Activated CD4-positive, alpha-beta T cell treated with anti-CD3 and anti-CD28 coated beads for 36 hours (primary cell): ENCODE results near the gene NPAS3. TPM values are rescaled to one million over a fixed set of nuclear protein-coding genes. Genes with fewer than 3 reads are reported as not detected.

Experiments used
- ATAC-seq: fragments of 200-7000 bp; cut with Tn5 transposase; one replicate; pipeline ENCODE4 v1.10.0; 2021; ENCODE audit warnings: mild to moderate bottlenecking, moderate library complexity
- CTCF ChIA-PET: fragments of 350-600 bp; sonication (Branson Sonifier 250); formaldehyde crosslinking; loops from one replicate; lab custom pipeline; 2021; ENCODE audit warnings: antibody characterized with exemption; lab: Charles Lee
- POLR2A ChIA-PET: fragments of 350-600 bp; sonication (Branson Sonifier 250); formaldehyde crosslinking; loops from one replicate; lab custom pipeline; 2021; ENCODE audit warnings: antibody characterized with exemption, inconsistent platforms; lab: Charles Lee
- DNase-seq: peaks from one replicate; pipeline ENCODE4 v3.0.0-alpha.2; 2020
- H3K27ac Mint-ChIP-seq: one replicate; pipeline ENCODE4 v1.8.0; 2021; ENCODE audit warnings: mixed read lengths
- H3K27me3 Mint-ChIP-seq: one replicate; pipeline ENCODE4 v1.8.0; 2021; ENCODE audit warnings: mixed read lengths
- H3K36me3 Mint-ChIP-seq: one replicate; pipeline ENCODE4 v1.8.0; 2021; ENCODE audit warnings: low read depth, mixed read lengths
- H3K4me1 Mint-ChIP-seq: one replicate; pipeline ENCODE4 v1.8.0; 2021; ENCODE audit warnings: mixed read lengths
- H3K4me3 Mint-ChIP-seq: one replicate; pipeline ENCODE4 v1.8.0; 2021; ENCODE audit warnings: mild to moderate bottlenecking, moderate library complexity, mixed read lengths
- H3K9me3 Mint-ChIP-seq: one replicate; pipeline ENCODE4 v1.8.0; 2021; ENCODE audit warnings: low read depth, mixed read lengths
- intact Hi-C, 2 experiments: fragments of 100-400 bp; cut with DNase I in 1 of 2; cut with micrococcal nuclease in 1 of 2; formaldehyde crosslinking; loops; one replicate each; pipeline versions ENCODE4 v1.14.2 to v1.15.1; 2022 to 2024; cut with DNase I, micrococcal nuclease
- total RNA-seq, 2 experiments: library from RNA; stranded (reverse); gene quantifications; one replicate each; pipeline ENCODE4 v1.2.3, GENCODE V29; 2021

NPAS3 gene
- total RNA-seq, 2 experiments from 2014 or later: not detected

DNA sequence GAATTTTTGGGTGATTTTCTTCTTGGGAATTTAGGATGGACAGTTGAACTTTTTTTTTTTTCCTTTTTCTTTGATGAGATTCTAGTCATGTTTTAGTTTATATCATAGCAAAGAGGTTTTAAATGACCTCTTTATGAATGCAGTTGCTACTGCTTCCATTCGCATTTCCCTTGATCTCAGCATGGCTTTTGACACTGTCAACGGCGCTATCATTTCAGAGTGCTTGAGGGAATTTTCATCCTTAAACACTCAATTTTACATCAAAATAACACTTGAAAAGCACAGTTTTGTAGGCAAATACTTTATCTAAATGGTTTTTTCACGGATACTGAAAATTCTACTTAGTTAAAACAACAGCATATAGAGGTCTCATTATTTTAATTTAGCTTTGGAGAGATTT lies 195.5 kb downstream of the NPAS3 start:
- Mint-ChIP-seq H3K9me3 (no peaks in the 10 kb centered on the region), H3K4me1 (no peaks in the 10 kb centered on the region), H3K36me3 (no peaks in the 10 kb centered on the region), H3K27me3 (no peaks in the 10 kb centered on the region), H3K27ac (no peak overlapping the region), H3K4me3 (no peak overlapping the region)
- DNase-seq: no peak
- no peak for ATAC-seq
- ChIA-PET CTCF (no interaction called here), POLR2A (no interaction called here)
- intact Hi-C loops: no loop called here

DNA sequence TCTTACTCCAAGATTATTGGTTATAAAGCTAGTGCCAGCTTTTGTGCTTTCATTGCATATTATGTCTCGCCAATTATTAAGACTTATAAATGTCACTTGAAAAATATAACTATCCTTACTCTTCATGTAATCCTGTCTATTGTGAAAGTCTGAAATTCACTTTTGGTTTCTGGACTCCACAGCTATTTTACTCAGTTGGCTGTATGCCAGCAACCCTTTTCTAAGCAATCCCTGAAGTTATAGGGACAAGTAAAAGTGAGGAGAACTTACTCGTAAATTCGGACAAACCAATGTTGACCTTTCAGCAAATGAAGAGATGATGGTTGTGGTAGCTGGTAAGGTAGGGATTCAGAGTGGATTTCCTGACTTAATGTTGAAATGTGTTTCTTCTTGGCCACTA lies 196.3 kb downstream of the NPAS3 start:
- ATAC-seq: no peak
- Mint-ChIP-seq H3K27ac (no peak overlapping the region), H3K4me3 (no peak overlapping the region), H3K4me1 (no peaks in the 10 kb centered on the region), H3K9me3 (no peaks in the 10 kb centered on the region), H3K36me3 (no peaks in the 10 kb centered on the region), H3K27me3 (no peaks in the 10 kb centered on the region)
- DNase-seq: no peak
- intact Hi-C loops: no loop called here
- CTCF ChIA-PET: no interaction called here
- POLR2A ChIA-PET: no interaction called here

DNA sequence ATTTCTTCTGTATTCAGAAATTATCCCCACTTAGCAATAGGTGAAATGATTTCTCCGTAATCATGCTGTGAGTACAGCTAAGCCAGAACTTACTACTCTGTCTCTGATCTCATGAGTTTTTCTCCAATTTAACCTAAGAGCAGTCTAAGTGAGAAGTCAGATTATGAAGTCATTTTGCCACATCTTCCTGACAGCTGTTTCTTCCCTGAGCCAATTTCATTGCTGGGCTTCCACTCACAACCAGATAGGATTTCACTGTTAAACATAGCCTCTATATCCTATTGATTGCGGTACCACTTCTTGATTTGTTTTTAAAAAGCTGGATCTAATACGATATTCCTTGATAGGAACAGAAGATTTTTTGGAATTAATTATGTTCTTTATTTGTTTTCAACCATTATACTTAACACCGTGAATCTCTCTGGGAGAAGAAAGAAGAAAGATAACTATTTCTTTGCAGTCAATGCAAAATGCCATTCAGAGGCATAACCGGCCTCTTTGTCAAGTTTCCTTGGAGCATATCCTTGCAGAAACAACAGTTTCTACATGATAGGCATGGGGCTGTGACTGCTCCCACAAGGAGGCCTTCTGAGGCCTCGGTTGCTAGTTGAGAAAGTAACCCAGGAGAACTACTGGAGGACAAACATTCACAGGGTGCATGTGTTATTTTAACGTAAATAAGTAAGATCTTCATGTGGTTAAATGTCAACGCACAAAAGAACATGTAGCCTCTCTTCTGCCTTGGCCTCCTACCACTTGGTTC lies 212.2 kb downstream of the NPAS3 start:
- Mint-ChIP-seq H3K4me1 (no peaks in the 10 kb centered on the region), H3K36me3 (no peaks in the 10 kb centered on the region), H3K4me3 (no peak overlapping the region), H3K27ac (no peak overlapping the region), H3K27me3 (no peaks in the 10 kb centered on the region), H3K9me3 (peaks cover 7% of the 10 kb centered on the region)
- ChIA-PET POLR2A (no interaction called here), CTCF (no interaction called here)
- DNase-seq (no peak), ATAC-seq (no peak)
- intact Hi-C loops: no loop called here

DNA sequence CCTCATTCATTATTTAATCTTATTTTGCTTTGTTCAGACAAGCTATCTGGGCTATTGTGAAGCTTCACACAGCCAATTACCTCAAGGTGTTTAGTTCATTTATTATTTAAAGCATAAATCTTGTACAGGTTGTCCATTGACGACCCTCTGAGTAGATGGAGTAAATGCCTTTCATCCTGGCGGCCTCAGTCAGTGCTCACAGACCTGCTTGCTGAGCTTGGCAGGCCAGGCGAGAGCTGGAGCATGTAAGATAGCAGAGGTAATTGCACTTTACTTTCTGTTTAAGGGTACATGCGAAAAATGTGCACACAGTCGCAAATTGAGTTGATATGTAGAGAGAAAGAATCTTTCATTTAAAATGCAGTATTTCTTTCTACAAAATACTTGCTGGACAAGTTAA lies 224.4 kb downstream of the NPAS3 start:
- no peak overlapping the region for H3K27ac Mint-ChIP-seq
- no peaks in the 10 kb centered on the region for H3K27me3 Mint-ChIP-seq
- CTCF ChIA-PET: interaction anchor here (0.6 kb wide), 1 partner anchor 1126 kb away, joined by 3 read pairs; no protein-coding TSS in a partner anchor
- no peaks in the 10 kb centered on the region for H3K9me3 Mint-ChIP-seq
- intact Hi-C loops: no loop called here
- POLR2A ChIA-PET: no interaction called here
- DNase-seq (no peak), ATAC-seq (no peak)
- no peaks in the 10 kb centered on the region for H3K36me3 Mint-ChIP-seq
- no peak overlapping the region for H3K4me3 Mint-ChIP-seq
- H3K4me1 Mint-ChIP-seq: no peaks in the 10 kb centered on the region

DNA sequence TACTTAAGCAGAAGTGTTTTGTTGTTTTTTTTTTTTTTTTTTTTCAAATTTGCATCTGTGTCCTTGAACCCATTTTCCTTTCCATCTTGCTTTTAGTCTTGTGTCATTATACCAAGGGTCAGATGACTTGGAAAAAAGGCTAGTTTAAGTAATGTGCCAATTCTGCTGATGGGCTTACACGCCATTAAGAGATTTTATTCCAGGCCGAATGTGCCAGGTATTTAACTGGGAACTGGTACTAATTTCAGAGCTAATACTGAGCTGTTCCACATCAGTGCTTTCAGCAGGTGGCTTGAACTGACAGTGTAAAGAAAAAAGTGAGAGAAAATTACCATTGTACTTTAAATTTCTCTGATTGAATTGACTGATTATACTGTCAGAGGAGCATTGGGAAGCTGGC lies 224.9 kb downstream of the NPAS3 start:
- ChIA-PET POLR2A (no interaction called here), CTCF (interaction anchor here (0.6 kb wide), 2 partner anchors 1126 to 1652 kb away, joined by 3 read pairs; no protein-coding TSS in a partner anchor)
- Mint-ChIP-seq H3K27me3 (no peaks in the 10 kb centered on the region), H3K9me3 (no peaks in the 10 kb centered on the region), H3K4me3 (no peak overlapping the region), H3K36me3 (no peaks in the 10 kb centered on the region), H3K4me1 (no peaks in the 10 kb centered on the region), H3K27ac (no peak overlapping the region)
- DNase-seq (no peak), ATAC-seq (no peak)
- intact Hi-C loops: no loop called here

DNA sequence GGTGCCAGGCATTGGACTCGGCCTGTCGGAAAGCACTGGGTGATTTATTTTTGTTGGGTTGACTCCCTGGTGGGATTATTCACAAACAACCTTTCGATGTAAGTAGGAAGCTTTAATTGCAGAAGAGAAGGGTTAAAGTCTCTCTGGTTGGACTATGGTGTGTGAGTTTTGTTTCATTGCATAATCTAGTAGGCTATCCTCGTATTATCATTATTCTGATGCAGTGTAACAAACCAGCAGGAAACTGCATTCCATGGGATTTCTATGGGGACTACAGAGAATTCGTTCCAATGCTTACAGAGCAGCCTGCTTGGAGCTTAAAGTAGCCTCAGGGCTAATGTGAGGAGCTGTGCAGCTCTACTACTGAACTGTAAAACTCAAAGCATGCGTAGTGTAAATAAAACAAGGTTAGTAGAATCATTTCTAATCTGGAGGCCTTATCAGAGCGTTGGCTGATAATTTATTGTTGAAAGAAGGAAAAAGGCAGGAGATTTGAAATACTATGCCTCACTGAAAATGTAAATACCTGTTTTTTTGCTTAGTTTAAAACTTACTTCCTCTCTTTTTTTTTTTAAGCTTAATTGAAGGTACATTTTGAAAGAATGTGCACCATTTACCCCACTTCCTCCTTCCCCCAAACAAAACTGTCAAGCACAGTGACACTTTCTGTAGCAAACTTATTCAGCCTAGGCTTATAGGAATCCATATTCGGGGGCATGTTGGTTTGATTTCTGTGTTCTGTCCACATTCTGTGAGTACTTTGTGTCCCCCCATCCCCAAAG lies 226.7 kb downstream of the NPAS3 start:
- ChIA-PET POLR2A (no interaction called here), CTCF (no interaction called here)
- Mint-ChIP-seq H3K27ac (no peak overlapping the region), H3K4me3 (no peak overlapping the region), H3K4me1 (no peaks in the 10 kb centered on the region), H3K9me3 (no peaks in the 10 kb centered on the region), H3K27me3 (no peaks in the 10 kb centered on the region), H3K36me3 (no peaks in the 10 kb centered on the region)
- intact Hi-C loops: no loop called here
- DNase-seq (no peak), ATAC-seq (no peak)

DNA sequence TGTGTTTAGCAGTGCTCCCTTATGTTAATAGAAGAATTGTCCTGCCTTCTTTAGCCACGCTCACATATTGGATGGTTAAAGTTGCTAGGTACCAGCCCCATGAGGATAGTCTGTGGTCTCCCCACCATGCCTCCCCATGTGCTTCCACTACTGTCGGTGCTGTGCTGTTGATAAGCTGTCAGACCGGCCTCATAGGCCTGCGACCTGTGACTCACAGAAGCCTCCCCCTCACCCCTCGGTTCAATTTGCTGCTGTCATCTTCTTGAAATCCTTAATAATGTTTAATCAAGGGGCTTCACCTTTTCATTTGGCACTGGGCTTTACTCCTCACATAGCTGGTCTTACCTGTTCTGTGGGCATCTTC lies 227.2 kb downstream of the NPAS3 start:
- ATAC-seq (no peak), DNase-seq (no peak)
- H3K4me3 Mint-ChIP-seq: no peak overlapping the region
- H3K4me1 Mint-ChIP-seq: no peaks in the 10 kb centered on the region
- H3K27ac Mint-ChIP-seq: no peak overlapping the region
- ChIA-PET CTCF (no interaction called here), POLR2A (no interaction called here)
- H3K36me3 Mint-ChIP-seq: no peaks in the 10 kb centered on the region
- no peaks in the 10 kb centered on the region for H3K27me3 Mint-ChIP-seq
- H3K9me3 Mint-ChIP-seq: no peaks in the 10 kb centered on the region
- intact Hi-C loops: no loop called here

DNA sequence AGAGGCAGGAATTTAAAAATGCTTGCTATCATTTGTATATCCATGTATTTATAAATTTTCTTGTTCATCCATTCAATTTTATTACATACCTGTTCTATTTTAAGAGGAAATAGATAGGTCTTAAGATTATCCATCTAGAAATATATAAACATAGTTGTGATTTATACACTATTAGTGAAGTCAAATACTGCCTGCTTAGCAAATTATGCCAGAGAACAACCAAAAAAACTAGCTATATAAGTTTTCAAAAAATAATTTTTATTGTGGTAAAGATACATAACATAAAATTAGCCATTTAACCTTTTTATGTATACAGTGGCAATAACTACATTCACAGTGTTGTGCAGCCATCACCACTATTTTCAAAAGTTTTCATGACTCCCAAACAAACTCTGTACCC lies 237.3 kb downstream of the NPAS3 start:
- Mint-ChIP-seq H3K4me3 (no peak overlapping the region), H3K27me3 (no peaks in the 10 kb centered on the region), H3K36me3 (no peaks in the 10 kb centered on the region), H3K27ac (no peak overlapping the region), H3K4me1 (no peaks in the 10 kb centered on the region), H3K9me3 (no peaks in the 10 kb centered on the region)
- no peak for ATAC-seq
- POLR2A ChIA-PET: no interaction called here
- intact Hi-C loops: no loop called here
- CTCF ChIA-PET: no interaction called here
- no peak for DNase-seq

DNA sequence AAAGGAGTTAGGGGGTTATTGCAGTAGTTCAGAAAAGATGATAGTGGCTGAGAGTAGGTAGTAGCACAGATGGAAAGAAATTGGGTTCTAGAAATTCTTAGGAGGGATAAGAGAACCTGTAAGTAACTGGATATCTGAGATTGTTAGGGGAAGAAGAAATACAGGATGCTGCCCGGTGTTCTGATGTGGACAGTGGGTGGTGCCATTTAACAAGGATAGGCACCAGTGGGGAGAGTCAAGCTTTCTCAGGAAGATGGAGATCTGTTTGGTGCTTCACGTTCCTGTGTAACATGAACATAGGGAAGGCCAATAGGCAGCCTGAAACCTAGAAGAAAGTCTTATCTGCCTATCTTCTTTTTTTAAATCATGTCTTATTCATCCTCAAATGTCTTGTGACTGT lies 245.9 kb downstream of the NPAS3 start:
- H3K36me3 Mint-ChIP-seq: no peaks in the 10 kb centered on the region
- ChIA-PET CTCF (no interaction called here), POLR2A (no interaction called here)
- H3K9me3 Mint-ChIP-seq: no peaks in the 10 kb centered on the region
- ATAC-seq (no peak), DNase-seq (no peak)
- H3K27ac Mint-ChIP-seq: no peak overlapping the region
- intact Hi-C loops: no loop called here
- no peaks in the 10 kb centered on the region for H3K4me1 Mint-ChIP-seq
- no peak overlapping the region for H3K4me3 Mint-ChIP-seq
- peaks cover 2% of the 10 kb centered on the region for H3K27me3 Mint-ChIP-seq

DNA sequence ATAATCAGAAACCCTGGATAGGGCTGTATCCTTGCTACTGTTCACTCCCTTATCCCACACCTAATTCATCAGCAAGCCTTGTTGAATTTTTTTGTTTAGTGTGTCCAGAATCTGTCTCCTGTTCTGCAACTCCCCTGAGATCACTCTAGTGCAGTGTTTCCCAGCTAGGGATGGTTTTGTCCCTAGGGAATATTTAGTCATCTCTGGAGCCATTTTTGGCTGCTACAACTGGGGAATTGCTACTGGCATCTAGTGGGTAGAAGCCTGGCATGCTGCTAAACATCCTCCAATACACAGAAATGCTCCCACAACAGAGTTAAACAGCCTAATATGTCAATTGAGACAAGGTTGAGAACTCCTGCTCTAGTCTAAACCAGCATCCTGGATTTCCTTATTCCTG lies 248.0 kb downstream of the NPAS3 start:
- Mint-ChIP-seq H3K4me3 (no peak overlapping the region), H3K9me3 (no peaks in the 10 kb centered on the region), H3K27ac (no peak overlapping the region), H3K4me1 (no peaks in the 10 kb centered on the region), H3K27me3 (peaks cover 2% of the 10 kb centered on the region), H3K36me3 (no peaks in the 10 kb centered on the region)
- intact Hi-C loops: no loop called here
- ChIA-PET POLR2A (no interaction called here), CTCF (no interaction called here)
- no peak for DNase-seq
- ATAC-seq: no peak

DNA sequence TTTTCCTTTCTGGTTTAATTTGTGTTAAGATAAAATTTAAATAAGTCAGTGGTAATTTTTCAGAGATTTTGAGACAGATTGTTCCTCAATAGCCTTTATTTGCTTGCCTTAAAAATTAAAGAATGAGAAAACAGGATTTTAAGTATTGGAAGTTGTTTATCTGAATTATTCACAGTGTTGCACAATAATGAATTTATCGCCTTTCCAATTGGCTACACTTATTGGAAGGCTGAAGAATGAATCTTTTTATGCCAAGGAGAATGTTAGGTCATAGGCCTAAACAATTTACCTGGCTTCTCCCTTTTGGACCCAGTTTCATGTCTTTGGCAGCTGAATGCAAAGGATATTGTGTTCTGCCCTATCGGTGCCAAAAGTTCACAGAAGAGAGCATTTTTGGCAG lies 250.2 kb downstream of the NPAS3 start:
- H3K9me3 Mint-ChIP-seq: no peaks in the 10 kb centered on the region
- DNase-seq (no peak), ATAC-seq (no peak)
- no peak overlapping the region for H3K27ac Mint-ChIP-seq
- CTCF ChIA-PET: no interaction called here
- POLR2A ChIA-PET: no interaction called here
- H3K4me1 Mint-ChIP-seq: no peaks in the 10 kb centered on the region
- H3K27me3 Mint-ChIP-seq: peaks cover 2% of the 10 kb centered on the region
- H3K4me3 Mint-ChIP-seq: no peak overlapping the region
- no peaks in the 10 kb centered on the region for H3K36me3 Mint-ChIP-seq
- intact Hi-C loops: no loop called here

DNA sequence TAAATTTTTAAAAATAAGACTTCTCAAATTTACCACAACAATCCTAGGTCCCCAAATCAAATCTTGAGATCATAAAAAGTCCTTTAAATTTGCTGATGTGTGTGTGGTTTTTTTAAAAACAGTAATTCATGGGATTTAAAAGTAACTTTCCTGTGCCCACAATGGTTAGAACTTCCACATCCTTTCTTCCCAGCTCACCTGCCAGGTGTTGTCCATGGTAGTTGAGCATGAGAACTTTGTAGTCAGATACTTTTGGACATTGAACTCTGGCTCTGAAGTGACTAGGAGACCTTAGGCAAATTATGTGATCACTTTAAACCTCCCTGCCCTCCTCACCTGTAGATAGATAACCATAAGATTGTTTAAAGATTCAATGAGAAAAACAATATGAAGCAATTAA lies 253.2 kb downstream of the NPAS3 start:
- CTCF ChIA-PET: no interaction called here
- peaks cover 2% of the 10 kb centered on the region for H3K27me3 Mint-ChIP-seq
- DNase-seq: no peak
- no peaks in the 10 kb centered on the region for H3K36me3 Mint-ChIP-seq
- H3K9me3 Mint-ChIP-seq: no peaks in the 10 kb centered on the region
- H3K27ac Mint-ChIP-seq: no peak overlapping the region
- no peak overlapping the region for H3K4me3 Mint-ChIP-seq
- H3K4me1 Mint-ChIP-seq: no peaks in the 10 kb centered on the region
- intact Hi-C loops: no loop called here
- POLR2A ChIA-PET: no interaction called here
- no peak for ATAC-seq
